ENCODE measurements around the gene TCTN1. TPM values are rescaled to one million over a fixed set of nuclear protein-coding genes. Genes with fewer than 3 reads are reported as not detected.
A peak's percentile ranks its signal among the peaks of the same experiment; 100 is the strongest.
"Not testable (repeated sequence)": the region's sequence is repeated elsewhere in the genome, so short reads cannot be mapped to it uniquely, and the experiment has no call there.

The TCTN1 gene
- total RNA-seq, 1 donor from 2014 or later: 7.6 TPM

DNA sequence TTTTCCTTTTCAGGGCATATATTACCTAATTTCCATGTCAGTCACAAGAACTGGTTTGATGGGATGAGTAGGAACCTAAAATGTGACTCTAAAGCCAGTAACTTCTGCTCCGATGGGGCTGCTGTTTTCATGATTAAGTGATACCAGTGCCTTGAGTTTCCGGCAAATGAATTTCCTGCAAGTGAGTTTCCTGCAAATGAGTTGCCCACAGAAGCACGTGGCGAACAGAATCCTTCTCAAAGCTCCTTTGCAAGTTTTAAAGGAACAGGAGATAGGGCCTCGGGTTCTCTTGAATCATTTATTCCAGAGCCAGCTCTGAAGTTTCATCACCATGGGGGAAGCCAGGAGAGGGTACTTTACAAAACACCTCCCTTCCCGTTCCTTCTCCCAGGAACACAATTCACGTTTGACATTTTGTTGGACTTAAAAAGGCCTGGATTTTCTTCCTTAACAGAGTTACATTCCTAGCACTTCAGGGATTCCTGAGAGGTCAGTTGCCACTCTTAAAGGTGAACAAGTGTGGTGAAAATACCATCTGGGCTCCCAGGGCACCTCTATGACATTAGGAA lies 28.6 kb upstream of the TCTN1 start:
- DNase-seq (ENCODE audit: low read depth in 2 of 2): peak in 1 of 2 donors; percentile 49

DNA sequence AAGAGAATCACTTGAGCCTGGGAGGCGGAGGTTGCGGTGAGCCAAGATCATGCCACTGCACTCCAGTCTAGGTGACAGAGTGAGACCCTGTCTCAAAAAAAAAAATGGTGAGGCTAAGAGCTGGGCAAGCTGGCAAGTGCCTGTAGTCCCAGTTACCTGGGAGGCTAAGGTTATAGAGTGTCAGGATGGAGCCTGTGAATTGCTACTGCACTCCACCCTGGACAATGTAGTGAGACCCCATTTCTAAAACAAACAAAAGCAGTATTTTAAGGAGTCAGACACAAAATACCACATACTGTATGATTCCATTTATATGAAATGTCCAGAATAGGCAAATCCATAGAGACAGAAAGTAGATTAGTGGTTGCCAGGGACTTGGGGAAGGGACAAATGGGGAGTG lies 26.8 kb upstream of the TCTN1 start:
- DNase-seq (ENCODE audit: low read depth in 2 of 2): not testable (repeated sequence)

DNA sequence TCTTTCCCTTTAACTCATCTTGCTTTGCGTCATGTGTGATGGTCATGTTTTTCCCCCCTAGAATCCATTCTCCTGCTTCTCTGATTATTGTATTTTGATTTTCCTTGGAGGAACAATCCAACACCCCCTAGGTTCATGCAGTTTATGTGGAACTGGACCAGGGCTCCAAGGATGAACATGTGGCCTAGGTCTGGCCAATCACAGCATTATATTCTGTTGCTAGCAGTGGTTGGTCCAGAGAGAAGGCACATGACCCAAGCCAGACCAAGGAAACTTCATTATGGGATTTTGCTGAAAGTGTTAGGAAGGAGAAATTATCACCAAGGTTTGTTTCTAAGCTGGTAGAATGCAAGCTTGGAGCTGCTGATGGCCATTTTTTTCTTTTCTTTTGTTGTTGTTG lies 23.9 kb upstream of the TCTN1 start:
- no peak for DNase-seq (ENCODE audit: low read depth in 2 of 2)

DNA sequence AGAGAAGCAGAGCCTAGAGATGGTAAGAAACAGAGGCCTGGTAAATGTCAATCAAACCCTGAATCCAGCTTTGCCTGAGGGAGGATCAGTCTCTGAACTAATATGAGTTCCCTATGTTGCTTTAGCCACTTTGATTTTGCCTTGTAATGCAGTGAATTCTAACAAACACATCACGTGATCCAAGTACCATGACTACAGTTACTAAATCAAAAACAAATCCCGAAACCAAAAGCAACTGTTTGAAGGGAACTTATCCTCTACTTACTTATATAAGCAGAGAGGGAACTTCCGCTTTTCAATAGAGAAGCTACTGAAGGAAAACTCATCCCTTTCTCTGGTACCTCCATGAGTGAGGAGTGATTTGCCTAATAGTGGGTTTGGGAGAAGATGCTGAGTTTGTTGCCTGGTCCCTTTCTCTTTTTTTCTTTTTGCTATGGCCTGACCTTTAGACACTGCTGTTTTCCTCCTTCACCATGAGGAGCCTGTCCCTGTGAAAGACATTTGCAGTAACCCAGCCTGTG lies 23.1 kb upstream of the TCTN1 start:
- peak; percentile 4 to 36 for DNase-seq (ENCODE audit: low read depth in 2 of 2)

DNA sequence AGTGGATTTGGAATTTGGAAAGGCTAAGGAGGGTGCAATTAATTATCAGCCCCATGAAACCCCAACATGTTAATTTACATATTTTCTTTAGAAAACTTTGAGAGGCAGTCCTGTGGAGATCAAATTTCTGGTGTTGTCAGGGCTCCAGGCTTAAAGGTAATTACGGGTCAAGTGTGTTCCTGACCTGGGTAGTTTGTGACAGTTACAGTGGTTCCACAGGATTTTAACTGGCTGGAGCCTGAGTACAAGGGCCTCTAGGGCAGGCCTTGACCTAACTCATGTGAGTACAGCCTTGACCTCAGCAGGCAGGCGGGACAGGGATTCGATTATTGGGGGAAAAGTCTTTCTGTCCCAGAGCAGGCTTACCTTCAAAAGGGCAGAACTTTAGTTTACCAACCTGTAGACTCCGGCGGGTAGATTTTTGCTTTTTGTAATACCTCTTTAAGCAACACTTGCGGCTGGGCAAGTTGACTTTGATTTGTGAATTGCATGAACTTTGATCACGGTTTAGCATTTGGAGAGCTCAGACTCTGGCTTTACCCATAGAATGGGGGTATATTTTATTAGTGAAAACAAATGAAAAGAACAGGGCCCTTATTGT lies 22.4 kb upstream of the TCTN1 start:
- DNase-seq (ENCODE audit: low read depth in 2 of 2): no peak

DNA sequence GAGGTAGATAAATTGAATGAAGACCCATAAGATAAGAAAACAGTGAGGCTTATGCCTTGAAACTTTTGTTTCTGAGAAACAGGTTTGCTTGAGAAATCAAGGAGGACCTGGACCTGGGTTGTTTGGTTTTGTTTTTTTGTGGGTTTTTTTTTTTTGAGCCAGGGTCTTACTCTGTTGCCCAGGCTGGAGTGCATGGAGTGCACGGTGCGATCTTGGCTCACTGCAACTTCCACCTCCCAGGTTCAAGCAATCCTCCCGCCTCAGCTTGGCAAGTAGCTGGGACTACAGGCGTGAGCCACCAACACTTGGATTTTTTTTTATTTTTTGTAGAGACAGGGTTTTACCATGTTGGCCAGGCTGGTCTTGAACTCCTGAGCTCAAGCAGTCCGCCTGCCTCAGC lies 21.9 kb upstream of the TCTN1 start:
- no peak for DNase-seq (ENCODE audit: low read depth in 2 of 2)

DNA sequence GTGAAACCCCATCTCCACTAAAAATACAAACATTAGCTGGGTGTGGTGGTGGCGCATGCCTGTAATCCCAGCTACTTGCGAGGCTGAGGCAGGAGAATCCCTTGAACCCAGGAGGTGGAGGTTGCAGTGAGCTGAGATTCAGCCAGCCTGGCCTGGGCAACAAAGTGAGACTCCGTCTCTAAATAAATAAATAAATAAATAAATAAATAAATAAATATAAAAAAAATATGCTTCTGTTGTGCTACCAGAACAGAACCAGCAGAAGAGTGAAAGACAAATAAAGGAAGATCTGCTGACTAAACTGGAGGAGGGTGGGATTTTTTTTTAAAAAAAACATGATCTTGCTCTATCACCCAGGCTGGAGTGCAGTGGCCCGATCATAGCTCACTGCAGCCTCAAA lies 21.0 kb upstream of the TCTN1 start:
- DNase-seq (ENCODE audit: low read depth in 2 of 2): not testable (repeated sequence)

DNA sequence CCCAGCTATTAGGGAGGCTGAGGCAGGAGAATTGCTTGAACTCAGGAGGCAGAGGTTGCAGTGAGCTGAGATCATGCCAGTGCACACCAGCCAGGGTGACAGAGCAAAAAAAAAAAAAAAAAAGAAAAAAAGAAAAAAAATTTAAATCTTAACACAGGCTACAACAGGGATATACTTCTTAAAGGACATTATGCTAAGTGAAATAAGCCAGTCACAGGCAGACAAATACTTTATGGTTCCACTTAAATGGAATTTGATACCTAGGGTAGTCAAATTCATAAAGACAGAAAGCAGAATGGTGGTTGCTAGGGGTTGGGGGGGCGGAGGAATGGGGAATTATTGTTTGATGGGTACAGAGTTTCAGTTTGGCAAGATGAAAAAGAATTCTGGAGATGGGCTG lies 16.0 kb upstream of the TCTN1 start:
- DNase-seq (ENCODE audit: low read depth in 2 of 2): no peak

DNA sequence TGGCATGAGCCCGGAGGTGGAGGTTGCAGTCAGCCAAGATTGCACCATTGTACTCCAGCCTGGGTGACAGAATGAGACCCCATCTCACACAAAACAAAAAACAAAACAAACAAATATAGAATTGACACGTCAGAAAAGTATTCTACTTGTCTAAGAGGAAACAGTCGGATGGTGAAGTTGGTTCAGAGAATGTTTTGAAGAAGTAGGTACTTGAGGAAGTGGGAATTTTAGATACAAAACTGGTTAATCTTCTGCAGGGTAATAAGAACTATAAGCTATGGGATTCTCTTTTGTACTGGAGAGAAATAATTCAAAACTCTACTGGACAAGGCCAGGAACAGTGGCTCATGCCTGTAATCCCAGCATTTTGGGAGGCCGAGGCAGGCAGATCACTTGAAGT lies 14.6 kb upstream of the TCTN1 start:
- no peak for DNase-seq (ENCODE audit: low read depth in 2 of 2)

DNA sequence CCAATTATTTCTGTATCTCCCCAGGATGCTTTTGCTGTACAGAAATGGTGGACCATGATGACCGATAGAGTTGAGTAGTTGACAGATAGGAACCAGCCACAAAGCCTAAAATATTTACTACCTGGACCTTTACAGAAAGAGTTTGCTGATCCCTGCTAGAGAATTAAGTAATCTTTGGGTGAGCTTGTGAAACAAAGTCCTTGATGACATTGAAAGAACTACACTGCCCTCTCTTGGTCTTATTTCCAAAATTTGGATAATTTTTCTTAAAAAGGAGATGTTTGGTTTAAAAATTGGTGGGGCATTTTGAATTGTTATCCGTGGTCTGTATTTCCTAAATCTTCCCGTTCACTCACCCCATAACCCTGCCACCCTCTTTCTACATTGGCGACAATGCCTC lies 13.7 kb upstream of the TCTN1 start:
- DNase-seq (ENCODE audit: low read depth in 2 of 2): peak; percentile 57 to 61

DNA sequence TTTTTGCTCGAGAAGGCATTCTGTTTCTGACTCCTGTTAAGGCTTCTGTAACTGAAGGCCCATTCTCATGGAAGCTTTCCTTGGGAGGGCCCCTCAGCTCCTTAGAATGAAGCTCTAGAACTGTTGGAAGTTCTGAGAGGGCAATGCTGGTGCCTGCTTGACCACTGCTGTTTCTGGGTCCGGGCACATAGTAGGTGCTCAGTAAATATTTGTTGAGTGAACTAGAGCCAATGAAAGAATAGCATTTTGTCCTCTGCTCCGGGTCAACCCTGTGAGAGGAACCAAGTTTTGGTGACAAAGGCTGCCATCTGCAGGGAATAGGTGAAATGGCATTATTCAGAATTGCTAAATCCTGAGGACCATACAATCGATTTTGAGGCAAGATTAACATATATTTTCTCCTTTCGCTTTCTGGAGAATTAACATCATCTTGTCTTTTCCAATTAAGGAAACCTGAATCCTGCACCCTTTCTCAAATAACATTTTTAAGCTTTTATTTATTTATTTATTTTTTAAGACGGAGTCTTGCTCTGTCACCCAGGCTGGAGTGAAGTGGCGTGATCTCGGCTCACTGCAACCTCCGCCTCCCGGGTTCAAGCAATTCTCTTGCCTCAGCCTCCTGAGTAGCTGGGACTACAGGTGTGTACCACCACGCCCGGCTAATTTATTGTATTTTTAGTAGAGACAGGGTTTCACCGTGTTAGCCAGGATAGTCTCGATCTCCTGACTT lies 11.7 kb upstream of the TCTN1 start:
- peak; percentile 55 to 64 for DNase-seq (ENCODE audit: low read depth in 2 of 2)

DNA sequence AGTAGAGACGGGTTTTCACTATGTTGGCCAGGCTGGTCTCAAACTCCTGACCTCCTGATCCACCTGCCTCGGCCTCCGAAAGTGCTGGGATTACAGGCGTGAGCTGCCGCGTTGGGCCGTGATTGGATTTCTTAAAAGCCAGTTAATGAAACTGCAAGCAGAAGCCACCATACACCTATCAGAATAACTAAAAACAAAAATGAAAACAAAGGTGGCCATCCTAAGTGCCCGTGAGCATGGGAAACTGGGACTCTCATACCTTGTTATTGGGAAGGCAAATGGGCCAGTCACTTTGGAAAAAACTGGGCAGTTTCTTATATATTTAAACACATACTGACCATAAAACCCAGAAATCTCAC lies 7.7 kb upstream of the TCTN1 start:
- DNase-seq (ENCODE audit: low read depth in 2 of 2): no peak

DNA sequence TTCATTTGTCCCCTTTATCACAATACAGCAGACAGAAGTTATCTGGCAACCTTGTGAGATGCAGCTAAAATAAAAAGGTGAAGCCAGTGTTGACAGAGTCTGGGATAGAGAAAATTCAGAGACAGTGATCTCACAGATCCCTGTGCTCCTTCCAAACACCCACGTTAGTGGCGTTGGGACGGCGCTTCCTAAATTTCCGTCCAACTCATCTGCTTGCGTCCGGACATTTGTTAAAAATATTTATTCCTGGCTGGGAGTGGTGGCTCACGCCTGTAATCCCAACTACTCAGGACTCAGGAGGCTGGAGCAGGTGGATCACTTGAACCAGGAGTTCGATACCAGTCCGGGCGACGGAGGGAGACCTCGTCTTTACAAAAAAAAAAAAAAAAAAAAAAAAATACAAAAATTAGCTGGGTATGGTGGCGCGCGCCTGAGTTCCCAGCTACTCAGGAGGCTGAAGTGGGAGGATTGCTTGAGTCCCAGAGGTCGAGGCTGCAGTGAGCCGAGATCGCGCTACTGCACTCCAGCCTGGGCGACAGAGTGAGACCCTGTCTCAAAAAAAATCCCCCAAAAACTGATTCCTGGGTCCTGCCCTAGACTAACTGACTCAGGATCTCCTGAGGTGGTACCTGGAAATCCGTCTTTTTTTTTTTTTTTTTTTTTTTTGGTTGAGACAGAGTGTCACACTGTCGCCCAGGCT lies 708 bp upstream of the TCTN1 start:
- DNase-seq (ENCODE audit: low read depth in 2 of 2): no peak

DNA sequence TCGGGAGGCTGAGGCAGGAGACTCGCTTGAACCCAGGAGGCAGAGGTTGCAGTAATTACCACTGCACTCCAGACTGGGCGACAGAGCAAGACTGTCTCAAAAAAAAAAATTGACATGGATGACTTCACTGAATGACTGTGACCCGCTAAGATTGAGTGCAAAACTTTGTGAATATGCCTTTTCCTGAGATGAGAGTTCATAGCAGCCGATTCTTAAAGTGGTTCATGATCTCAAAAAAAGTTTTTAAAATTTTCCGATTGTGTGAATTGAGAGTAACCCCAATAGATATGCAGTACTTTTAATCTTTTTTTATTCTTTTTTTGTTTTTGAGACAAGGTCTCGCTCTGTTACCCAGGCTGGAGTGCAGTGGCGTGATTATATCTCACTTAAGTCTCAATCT lies 1.2 kb downstream of the TCTN1 start:
- no peak for DNase-seq (ENCODE audit: low read depth in 2 of 2)

DNA sequence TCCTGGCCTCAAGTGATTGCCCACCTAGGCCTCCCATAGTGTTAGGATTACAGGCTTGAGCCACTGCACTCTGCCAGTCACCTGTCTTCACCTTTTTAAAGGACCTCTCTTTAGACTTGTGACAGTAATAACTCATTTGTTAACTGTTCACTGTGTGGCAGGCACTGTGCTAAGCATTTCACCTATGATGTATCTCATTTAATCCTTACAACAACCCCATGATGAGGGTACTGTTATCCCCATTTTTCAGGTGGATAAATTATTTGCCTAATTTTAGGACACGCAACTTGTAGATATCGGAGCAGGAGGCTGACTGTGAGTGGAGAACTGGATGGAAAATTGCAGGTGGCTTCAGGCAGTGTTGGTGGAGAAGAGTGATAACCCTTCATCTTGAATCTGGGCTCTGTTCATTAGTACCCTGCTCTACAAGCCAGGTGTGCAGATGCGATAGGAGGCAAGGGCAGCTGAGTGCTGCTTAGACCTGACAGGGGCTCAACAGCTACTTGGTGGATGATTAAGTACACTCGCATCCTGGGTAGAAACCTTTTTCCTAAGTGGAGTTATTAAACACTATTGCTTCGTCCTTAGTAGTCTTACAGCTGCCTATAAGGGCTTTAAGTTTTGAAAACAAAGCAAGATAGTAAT lies 2.7 kb downstream of the TCTN1 start:
- DNase-seq (ENCODE audit: low read depth in 2 of 2): no peak

DNA sequence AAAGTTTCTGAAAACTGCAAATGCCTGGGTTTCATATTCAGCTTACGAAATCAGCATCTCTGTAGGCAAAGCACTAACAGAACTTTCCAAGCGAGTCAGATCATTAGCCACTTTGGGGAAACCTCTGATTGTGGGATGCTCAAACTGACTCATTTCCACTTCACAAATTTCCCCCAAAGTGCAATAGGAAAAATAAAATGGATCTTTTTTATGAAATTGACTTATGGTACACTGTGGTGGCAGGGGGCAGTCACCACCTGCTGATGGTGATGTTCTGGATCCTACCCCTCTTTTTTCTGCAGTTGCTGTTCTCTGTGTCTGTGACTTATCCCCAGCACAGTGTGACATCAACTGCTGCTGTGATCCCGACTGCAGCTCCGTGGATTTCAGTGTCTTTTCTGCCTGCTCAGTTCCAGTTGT lies 5.6 kb downstream of the TCTN1 start:
- no peak for DNase-seq (ENCODE audit: low read depth in 2 of 2)

DNA sequence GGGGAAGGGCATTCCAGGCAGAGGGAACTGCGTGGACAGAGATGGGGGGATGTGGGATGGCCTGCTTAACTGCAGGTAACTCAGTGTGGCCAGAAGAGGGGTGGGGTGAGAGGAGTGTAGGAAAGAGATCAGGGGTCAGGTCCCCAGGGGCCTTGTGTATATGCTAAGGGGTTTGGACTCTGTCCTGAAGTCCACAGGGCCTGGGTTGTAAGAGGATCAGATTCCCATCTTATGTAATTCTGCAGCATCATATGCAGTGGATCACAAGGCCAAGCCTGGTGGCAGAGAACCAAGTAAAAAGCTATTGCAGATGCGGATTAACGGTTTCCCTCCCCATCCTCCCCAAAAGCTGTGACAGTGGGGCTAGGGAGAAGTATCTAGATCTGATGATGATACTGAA lies 8.7 kb downstream of the TCTN1 start:
- DNase-seq (ENCODE audit: low read depth in 2 of 2): no peak

DNA sequence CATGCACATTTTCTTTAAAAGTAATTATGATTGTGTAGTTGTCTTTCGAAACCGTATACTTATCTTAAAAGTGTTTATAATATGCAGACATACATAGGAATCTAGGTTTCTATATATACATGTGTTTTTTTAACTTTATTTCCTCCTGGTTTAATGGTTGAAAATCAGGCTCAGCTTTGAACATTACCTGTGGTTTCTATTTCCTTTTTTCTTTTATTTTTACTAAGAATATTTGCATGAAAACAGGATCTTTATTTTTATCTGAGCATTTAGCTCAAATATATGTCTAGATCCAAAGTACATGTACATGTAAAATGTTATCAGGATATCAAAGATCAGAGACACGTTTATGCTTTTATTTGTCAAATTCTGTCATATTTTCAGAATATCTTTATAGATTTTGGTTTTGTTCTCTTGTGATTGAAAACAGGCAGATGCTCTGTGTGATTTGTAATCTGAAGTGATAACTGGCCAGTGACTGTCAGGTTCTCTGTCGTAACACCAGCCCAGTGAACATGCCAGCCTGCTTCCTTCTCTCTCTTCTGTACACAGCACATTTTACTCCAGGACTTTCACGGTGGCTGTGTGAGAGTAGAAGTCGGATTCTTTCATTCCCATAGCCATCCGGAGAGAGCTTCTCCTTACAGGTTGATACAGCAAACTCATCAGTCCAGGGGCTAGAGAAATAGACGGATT lies 13.7 kb downstream of the TCTN1 start:
- no peak for DNase-seq (ENCODE audit: low read depth in 2 of 2)

DNA sequence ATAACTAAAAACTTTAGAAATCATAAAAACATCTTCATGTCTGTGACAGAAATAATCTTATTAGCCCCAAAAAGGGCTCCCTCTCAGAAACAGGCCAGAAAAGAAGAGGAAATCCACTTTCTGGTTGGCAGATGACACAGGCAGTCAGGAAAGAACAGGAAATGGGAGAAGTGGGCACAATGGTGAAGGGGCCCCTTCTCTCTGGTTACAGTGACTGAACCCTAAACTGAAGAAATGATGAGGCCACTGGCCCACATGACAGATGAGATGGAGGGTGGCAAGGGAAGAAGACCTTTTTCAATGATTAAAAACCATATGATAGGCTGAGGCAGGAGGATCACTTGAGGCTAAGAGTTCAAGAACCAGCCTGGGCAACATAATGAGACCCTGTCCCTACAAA lies 21.1 kb downstream of the TCTN1 start:
- no peak for DNase-seq (ENCODE audit: low read depth in 2 of 2)

DNA sequence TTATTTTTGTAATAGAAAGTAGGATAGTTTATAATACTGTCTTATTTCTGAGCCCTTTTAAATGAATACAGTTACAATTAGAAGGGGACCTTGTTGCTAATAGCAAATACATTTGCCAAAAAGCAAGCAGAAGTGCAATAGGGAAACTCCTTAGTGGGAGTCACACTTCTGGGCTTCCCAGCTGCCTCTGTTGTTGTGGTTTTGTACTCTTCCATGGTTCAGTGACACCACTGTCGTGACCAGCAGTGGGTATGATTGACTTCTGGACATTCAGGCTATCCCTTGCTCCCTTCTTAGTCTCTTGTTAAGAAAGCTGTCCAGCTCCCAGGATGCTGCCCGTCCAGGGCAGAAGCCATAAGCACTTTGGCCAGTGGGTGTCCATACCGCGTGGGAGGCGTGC lies 22.6 kb downstream of the TCTN1 start:
- DNase-seq (ENCODE audit: low read depth in 2 of 2): no peak

DNA sequence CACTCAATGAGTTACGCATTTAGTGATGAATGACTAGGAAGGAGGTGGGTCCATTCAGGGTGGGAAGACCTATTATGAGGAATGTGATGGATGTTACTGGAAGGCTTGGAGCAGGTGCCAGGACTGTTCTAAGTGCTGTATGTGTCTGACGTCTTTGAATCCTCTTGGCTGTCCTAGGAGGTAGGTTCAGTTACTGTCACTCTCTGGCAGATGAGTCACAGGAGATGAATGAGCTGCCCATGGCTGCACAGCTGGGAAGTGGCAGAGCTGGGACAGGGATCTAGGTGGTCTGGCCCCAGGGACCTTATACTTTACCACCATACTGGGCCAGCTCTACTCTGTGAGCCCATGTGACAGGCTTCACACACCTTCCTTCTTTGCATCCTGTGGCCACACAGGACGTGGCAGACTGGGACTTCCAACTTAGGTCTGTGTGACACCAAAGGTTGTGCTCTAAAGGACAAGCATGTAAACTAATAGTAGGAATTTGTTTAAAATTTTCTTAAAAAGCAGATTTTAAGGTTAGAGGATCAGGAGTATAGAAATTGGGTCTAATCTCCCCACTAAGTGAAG lies 24.0 kb downstream of the TCTN1 start:
- no peak for DNase-seq (ENCODE audit: low read depth in 2 of 2)

Data from dermis microvascular lymphatic vessel endothelial cell (primary cell).